Measurements from ENCODE around the gene ZNF384.

Gene ZNF384

DNA sequence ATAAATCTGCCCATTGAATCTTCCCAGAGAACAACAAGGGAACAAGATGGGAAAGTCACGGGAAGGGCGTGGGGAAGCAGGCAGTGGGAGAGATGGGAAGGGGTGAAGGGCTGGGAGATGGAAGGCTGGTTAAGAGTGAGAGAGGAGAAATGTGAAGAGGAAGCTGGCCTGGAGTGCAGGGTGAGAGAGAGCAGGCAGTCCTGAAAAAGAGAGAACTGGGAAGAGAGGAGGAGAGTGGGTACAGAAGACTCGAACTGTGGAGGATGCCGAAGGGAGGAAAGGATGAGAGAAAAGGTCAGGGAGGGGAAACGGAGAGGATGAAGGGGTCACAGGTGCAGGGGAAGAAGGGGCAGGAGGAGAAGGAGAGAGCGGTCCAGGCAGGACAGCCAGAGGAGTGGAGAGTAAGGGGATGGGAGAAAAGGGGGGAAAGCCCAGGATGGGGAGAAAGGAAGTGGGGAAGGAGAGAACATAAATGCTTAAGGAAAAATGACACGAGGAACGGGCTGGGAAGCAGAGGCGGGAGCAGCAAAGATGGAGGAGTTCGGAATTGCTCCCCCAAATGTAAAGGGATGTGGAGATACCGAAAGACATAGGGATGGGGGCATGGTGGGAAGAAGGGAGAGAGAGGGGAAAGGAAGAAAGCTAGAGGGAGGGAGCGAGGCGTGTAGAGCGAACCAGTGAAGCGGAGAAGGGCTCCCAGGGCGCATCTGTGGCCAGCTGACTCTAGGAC lies 10.2 kb upstream of the ZNF384 start:
- in situ Hi-C loops (cut with MboI; ENCODE audit: low sequenced_read_pairs), result no loop called here

- in situ Hi-C loops (cut with MboI; ENCODE audit: low sequenced_read_pairs), result no loop called here
These were observed 9.3 kb upstream of the ZNF384 start for GRCh38 chr12:6698352-6699046.

DNA sequence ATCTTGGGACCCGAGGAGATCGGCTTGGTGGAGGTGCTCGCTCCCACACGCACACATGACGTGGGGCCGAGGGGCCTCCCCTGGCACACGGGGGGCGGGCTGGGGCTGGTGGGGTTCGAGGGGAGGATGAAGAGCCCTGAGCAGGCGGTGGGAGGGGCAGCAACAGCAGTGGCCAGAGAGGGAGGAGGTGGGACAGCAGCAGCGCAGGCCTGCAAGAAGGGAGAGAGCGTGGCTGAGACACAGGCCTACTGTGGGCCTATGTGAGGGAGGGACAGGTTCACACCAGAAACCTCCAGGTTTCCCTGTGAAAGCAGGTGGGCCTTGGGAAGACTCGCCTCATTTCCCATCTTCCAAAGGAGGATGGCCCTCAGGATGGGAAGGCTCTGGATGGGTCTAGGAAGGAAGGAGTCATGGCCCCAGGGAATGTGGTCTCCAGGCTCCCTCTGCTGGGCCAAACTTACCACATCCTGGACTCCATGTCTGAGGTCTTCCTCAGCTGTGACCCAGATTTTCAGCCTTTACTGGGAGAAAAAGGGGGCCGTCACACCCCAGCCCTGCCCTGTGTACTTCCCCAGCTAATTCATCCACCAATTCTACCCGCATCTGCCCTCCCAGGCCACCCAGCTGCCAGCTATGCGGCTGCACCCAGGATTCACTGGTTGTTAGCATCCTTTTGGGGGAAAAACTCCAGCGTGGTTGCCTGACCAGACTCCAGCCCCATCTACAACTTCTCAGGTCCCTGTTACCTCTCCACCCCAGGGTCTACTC lies 8.6 kb upstream of the ZNF384 start:
- in situ Hi-C loops (cut with MboI; ENCODE audit: low sequenced_read_pairs), result no loop called here

- in situ Hi-C loops (cut with MboI; ENCODE audit: low sequenced_read_pairs), result no loop called here
These were observed 7.8 kb upstream of the ZNF384 start for GRCh38 chr12:6696690-6697583.

GRCh38 chr12:6695313-6696045 lies 6.3 kb upstream of the ZNF384 start:
- in situ Hi-C loops (cut with MboI; ENCODE audit: low sequenced_read_pairs), result no loop called here

DNA sequence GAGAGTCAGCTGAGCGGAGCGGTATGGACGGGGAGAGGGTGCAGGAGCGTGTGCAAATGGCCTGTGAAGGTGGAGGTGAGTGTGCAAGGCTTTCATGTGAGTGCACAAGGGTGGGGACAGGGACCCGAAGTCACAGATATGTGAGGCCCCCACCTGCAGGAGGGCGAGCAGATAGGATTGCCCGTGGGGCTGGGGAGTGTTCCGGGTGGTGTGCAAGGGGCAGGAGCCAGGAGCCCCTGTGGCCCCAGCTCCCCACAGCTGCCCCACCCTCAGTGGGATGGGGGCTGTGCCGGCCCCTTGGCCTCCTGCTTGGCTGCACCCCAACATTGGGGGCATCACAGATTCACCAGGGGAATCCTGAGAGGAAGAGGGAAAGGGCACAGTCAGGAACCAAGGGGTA lies 5.5 kb upstream of the ZNF384 start:
- in situ Hi-C loops (cut with MboI; ENCODE audit: low sequenced_read_pairs), result no loop called here

GRCh38 chr12:6693832-6694355 lies 4.7 kb upstream of the ZNF384 start:
- in situ Hi-C loops (cut with MboI; ENCODE audit: low sequenced_read_pairs), result no loop called here

GRCh38 chr12:6692888-6693287 lies 3.7 kb upstream of the ZNF384 start:
- in situ Hi-C loops (cut with MboI; ENCODE audit: low sequenced_read_pairs), result no loop called here

GRCh38 chr12:6691473-6691872 lies 2.3 kb upstream of the ZNF384 start:
- in situ Hi-C loops (cut with MboI; ENCODE audit: low sequenced_read_pairs), result no loop called here

DNA sequence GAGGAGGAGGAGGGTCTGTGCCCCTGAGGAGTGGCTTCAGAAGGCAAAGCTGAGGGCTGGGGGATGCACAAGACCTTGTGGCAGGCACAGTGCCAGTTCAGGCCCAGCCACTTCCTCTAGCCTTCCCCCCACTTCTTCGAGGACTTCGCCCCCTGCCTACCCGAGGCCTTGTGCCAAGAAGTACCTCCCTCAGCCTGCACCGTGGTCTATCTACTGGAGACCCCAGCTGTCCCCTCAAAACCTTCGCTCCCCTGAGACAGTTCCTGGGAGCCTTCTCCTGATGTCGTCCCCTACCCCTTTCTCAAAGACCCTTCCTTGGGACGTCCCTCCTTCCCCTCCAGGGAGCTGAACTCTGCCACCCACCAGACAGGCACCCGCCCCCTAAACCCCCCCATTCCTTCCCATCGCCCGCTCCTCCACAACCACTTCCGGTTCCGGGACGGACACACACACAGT lies 604 bp downstream of the ZNF384 start:
- in situ Hi-C loops (cut with MboI; ENCODE audit: low sequenced_read_pairs), result no loop called here

DNA sequence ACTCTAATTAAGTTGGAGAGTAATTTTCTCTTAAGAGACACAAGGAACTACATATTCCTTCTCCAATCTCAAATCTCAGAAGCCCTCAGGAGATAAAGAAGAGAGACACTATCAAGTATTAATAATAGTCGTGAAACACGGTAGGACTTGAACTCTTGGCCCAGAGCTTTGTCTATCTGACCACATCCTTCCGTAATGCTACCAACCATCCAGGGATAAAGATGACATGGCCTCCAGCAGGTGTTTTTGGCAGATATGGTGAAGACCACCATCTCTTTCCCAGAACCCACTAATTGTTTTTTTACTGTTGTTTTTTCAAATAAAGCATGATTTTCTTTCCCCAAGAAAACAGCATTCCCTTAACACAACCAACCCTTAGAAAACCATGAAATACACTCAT lies 3.4 kb downstream of the ZNF384 start:
- in situ Hi-C loops (cut with MboI; ENCODE audit: low sequenced_read_pairs), result no loop called here

- in situ Hi-C loops (cut with MboI; ENCODE audit: low sequenced_read_pairs), result no loop called here
These were observed 4.6 kb downstream of the ZNF384 start for GRCh38 chr12:6684609-6685008.

DNA sequence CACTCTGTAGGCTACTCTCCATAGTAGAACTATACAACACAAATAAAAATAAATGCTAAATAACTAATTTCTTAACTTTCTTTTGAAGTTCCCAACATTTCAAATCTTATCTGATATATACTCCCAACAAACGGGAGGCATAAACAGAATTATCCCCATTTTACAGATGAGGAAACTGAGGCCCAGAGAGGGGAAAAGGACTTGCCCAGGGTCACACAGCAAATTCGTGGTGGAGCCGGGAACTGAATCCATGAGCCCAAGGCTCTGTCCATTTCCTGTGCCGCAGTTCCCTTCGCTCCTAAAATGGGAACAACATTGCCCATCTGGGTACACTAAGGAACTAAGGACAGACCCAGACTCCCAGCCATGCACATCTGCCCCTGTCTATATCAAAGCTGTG lies 12.2 kb downstream of the ZNF384 start:
- in situ Hi-C loops (cut with MboI; ENCODE audit: low sequenced_read_pairs), result no loop called here

DNA sequence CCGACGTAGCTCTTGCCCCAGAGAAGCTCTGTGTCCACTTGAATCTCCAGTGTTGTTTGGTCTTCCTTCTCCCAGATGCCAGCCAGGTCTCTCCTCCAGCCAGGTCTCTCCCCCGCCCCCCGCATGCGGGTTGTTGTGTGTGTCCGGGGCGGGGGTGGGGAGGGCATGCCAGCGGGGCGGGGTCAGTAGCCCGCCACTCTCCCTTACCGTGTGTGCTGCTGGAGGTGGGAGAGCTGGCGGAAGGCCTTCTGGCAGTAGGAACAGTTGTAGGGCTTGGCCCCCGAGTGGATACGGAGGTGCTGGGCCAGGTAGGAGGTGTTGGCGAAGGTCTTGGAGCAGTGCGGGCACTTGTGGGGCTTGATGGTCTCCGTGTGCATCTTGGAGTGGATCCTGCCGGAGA lies 17.0 kb downstream of the ZNF384 start:
- in situ Hi-C loops (cut with MboI; ENCODE audit: low sequenced_read_pairs), result no loop called here

DNA sequence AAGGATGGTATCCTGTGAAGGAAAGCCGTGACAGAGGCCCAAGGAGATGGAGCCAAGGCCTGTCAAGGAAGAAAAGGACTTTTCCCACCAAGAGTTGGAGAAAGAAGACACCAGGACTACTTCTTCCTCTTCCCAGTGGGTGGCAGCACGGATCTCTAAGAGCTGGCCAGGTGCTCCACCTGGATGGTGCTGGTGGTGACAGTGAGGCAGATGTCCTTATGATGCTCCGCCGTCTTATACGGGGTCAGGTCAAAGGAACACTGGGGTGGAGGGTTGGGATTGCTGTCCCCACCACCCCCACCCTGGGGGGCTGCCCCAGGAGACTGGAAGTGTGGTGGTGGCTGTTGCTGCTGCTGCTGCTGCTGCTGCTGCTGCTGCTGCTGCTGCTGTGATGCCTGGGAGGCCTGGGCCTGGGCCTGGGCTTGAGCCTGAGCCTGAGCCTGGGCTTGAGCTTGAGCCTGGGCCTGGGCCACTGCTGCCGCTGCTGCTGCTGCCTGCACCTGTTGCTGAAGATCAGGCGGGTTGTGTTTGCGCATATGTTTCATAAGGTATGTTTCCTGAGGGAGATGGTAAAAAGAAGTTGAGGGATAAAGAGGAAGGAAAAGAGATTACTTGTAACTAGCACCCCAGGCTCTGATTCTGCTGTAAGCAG lies 21.5 kb downstream of the ZNF384 start:
- in situ Hi-C loops (cut with MboI; ENCODE audit: low sequenced_read_pairs), result no loop called here

DNA sequence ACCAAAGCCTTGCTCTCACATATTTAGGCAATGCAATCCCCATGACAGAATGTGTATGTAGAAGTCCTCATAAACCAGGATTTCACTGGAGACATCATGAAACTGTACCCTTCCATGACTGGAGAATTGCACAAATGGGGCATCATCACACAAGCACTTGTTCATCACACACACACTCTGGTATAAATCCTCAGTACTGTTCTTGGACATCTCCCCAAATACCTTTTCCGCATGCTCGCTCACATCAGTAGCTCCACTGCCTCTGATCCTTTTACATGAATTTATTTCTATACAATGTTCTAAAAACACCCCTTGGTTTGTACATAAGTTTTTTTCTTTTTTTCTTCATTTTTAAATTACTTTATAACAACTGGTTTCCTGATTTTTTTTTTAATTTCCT lies 23.0 kb downstream of the ZNF384 start:
- in situ Hi-C loops (cut with MboI; ENCODE audit: low sequenced_read_pairs), result no loop called here

- in situ Hi-C loops (cut with MboI; ENCODE audit: low sequenced_read_pairs), result no loop called here
These were observed 24.3 kb downstream of the ZNF384 start for GRCh38 chr12:6664902-6665301.

- in situ Hi-C loops (cut with MboI; ENCODE audit: low sequenced_read_pairs), result no loop called here
These were observed 26.1 kb downstream of the ZNF384 start, which contains the start of gene ING4 for GRCh38 chr12:6662906-6663742. ING4 (minus strand) TSS chr12:6663119; CDS start chr12:6663101, 18 bp downstream.

- in situ Hi-C loops (cut with MboI; ENCODE audit: low sequenced_read_pairs), result no loop called here
These were observed 26.6 kb downstream of the ZNF384 start for GRCh38 chr12:6662602-6662905.
